KMS-11 (cell line): Measurements from ENCODE around the gene BPIFA3.

Experiments
- H2AFZ ChIP-seq: fragments of 200-600 bp; sonication (generic); 2 replicates; pipeline ENCODE4 v1.6.1; 2016; ENCODE audit warnings: antibody characterized with exemption, mixed run types, low read depth
- H3K27ac ChIP-seq: fragments of 200-600 bp; sonication (generic); 2 replicates; pipeline ENCODE4 v1.6.1; 2016; ENCODE audit warnings: mild to moderate bottlenecking, mixed run types
- H3K27me3 ChIP-seq: fragments of 200-600 bp; sonication (generic); 2 replicates; pipeline ENCODE4 v1.6.1; 2017; ENCODE audit warnings: mild to moderate bottlenecking, low read depth, mixed run types, moderate library complexity; ENCODE audit not compliant: insufficient read depth
- H3K36me3 ChIP-seq: fragments of 200-600 bp; sonication (generic); 2 replicates; pipeline ENCODE4 v1.6.1; 2017; ENCODE audit warnings: mild to moderate bottlenecking, mixed run types; ENCODE audit not compliant: insufficient read depth
- H3K4me1 ChIP-seq: fragments of 200-600 bp; sonication (generic); 2 replicates; pipeline ENCODE4 v1.6.1; 2016; ENCODE audit warnings: mild to moderate bottlenecking, low read depth, mixed run types; ENCODE audit not compliant: poor library complexity, severe bottlenecking
- H3K4me2 ChIP-seq: fragments of 200-600 bp; sonication (generic); 2 replicates; pipeline ENCODE4 v1.7.0; 2016; ENCODE audit warnings: mild to moderate bottlenecking, mixed run types
- H3K4me3 ChIP-seq: fragments of 200-600 bp; sonication (generic); IDR thresholded peaks from 2 replicates; pipeline ENCODE4 v1.6.1; 2017; ENCODE audit warnings: low read depth, low read length, mixed read lengths; ENCODE audit not compliant: insufficient read depth
- H3K79me2 ChIP-seq: fragments of 200-600 bp; sonication (generic); 2 replicates; pipeline ENCODE4 v1.6.1; 2016; ENCODE audit warnings: low read depth, mixed run types; ENCODE audit not compliant: insufficient read depth
- H3K9ac ChIP-seq: fragments of 200-600 bp; sonication (generic); 2 replicates; pipeline ENCODE4 v1.6.1; 2016; ENCODE audit warnings: mild to moderate bottlenecking, mixed run types
- H4K20me1 ChIP-seq: fragments of 200-600 bp; sonication (generic); 2 replicates; pipeline ENCODE4 v1.6.1; 2016; ENCODE audit warnings: mild to moderate bottlenecking, mixed run types; ENCODE audit not compliant: insufficient read depth
- CTCF ChIP-seq: fragments of 200-600 bp; sonication (generic); conservative IDR thresholded peaks from 2 replicates; pipeline ENCODE4 v1.6.1; 2017; ENCODE audit warnings: low read depth, mild to moderate bottlenecking, antibody characterized with exemption, low read length, moderate library complexity, mixed read lengths

The BPIFA3 gene

GRCh38 chr20:33217052-33217451, at the start of gene BPIFA3:
BPIFA3 (plus strand) TSS chr20:33217352; CDS start chr20:33217537, 185 bp downstream.
- H3K4me2 ChIP-seq: no peak within 1 kb of the TSS
- no peaks in the 10 kb centered on the region for H3K4me1 ChIP-seq
- no peak within 1 kb of the TSS for H2AFZ ChIP-seq
- H3K36me3 ChIP-seq: no peaks in the 10 kb centered on the region
- H3K79me2 ChIP-seq: no peaks in the 10 kb centered on the region
- H4K20me1 ChIP-seq: no peaks in the 10 kb centered on the region
- no peak for TF ChIP-seq CTCF
- H3K4me3 ChIP-seq: no peak within 1 kb of the TSS
- peaks cover 34% of the 10 kb centered on the region; the same call in 1 of the 2 replicates for H3K27me3 ChIP-seq
- no peak within 1 kb of the TSS for H3K9ac ChIP-seq
- no peak within 1 kb of the TSS for H3K27ac ChIP-seq

- H3K79me2 ChIP-seq: no peaks in the 10 kb centered on the region
- H3K4me3 ChIP-seq: no peak within 1 kb of the TSS
- H3K36me3 ChIP-seq: no peaks in the 10 kb centered on the region
- H3K9ac ChIP-seq: no peak within 1 kb of the TSS
- H3K4me1 ChIP-seq: no peaks in the 10 kb centered on the region
- no peaks in the 10 kb centered on the region; the same call in 1 of the 2 replicates for H3K27me3 ChIP-seq
- H3K27ac ChIP-seq: no peak within 1 kb of the TSS
- no peak within 1 kb of the TSS for H2AFZ ChIP-seq
- H3K4me2 ChIP-seq: no peak within 1 kb of the TSS
- TF ChIP-seq CTCF: no peak
- H4K20me1 ChIP-seq: no peaks in the 10 kb centered on the region
Measured at GRCh38 chr20:33167859-33168258, 49.3 kb upstream of the BPIFA3 start, which contains the start of gene BPIFA2. BPIFA2 (plus strand) TSS chr20:33168159; CDS start chr20:33169146, 987 bp downstream.

- peak; percentile 81 for TF ChIP-seq CTCF
- Histone ChIP-seq H3K4me2 (no peak overlapping the region), H3K27me3 (no peaks in the 10 kb centered on the region; the same call in 1 of the 2 replicates), H2AFZ (no peak overlapping the region), H3K79me2 (no peaks in the 10 kb centered on the region), H3K27ac (no peak overlapping the region), H4K20me1 (no peaks in the 10 kb centered on the region), H3K9ac (no peak overlapping the region), H3K4me1 (no peaks in the 10 kb centered on the region), H3K4me3 (no peak overlapping the region), H3K36me3 (no peaks in the 10 kb centered on the region)
Measured at GRCh38 chr20:33169176-33169794, 47.9 kb upstream of the BPIFA3 start.

- H2AFZ ChIP-seq: no peak overlapping the region
- TF ChIP-seq CTCF: no peak
- no peaks in the 10 kb centered on the region for H3K36me3 ChIP-seq
- no peaks in the 10 kb centered on the region for H3K79me2 ChIP-seq
- H3K27ac ChIP-seq: no peak overlapping the region
- no peaks in the 10 kb centered on the region for H3K27me3 ChIP-seq
- no peak overlapping the region for H3K4me3 ChIP-seq
- H3K4me2 ChIP-seq: no peak overlapping the region
- no peak overlapping the region for H3K9ac ChIP-seq
- H4K20me1 ChIP-seq: no peaks in the 10 kb centered on the region
- H3K4me1 ChIP-seq: no peaks in the 10 kb centered on the region
Measured at GRCh38 chr20:33172781-33173180, 44.4 kb upstream of the BPIFA3 start.
